Activated T-cell treated with anti-CD3 and anti-CD28 coated beads for 24 hours (primary cell): Measurements from ENCODE around the gene AP1M1.
A peak's percentile ranks its signal among the peaks of the same experiment; 100 is the strongest.
"Not testable (repeated sequence)": the region's sequence is repeated elsewhere in the genome, so short reads cannot be mapped to it uniquely, and the experiment has no call there.

Source experiments
- DNase-seq: peaks from one replicate; pipeline ENCODE4 v3.0.0-alpha.2; 2020; ENCODE audit warnings: low read depth

The AP1M1 gene

DNA sequence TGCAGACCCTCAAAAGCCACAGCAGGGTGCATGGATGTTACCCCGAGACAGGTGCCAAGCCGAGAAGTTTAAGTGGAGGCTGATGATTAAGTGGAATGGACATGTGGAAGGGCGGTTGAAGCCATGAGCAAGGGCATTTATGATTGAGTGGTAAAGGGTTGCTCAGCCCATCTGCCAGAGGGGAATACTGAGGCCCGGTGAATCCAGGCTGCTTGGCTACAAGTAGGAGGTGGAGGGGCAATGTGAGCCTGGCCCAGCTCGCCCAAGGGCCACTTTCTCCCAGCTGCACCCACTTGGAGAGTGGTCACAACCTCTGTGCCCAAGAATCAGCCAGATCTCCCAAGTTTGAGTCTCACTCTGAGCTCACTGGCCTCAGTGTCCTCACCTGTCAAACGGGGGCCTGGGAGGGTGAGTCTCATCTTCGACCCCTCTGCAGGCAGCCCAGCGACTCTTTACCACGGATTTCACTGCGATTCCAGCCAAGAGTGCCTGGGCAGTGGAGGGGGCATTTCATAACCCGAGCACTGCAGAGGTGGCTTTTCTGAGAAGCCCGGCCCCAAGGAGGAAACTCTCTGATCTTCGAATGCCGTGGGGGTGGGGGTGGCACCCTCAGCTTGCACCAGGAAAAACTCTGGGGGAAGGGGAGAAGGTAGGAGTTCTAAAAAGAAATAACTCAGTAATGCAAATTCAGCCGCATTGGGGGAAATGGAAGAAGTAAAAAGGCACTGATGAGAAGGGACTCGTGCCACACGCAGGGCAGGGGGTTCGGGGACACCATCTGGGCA is 64.1 kb downstream of the AP1M1 start:
- no peak for DNase-seq

DNA sequence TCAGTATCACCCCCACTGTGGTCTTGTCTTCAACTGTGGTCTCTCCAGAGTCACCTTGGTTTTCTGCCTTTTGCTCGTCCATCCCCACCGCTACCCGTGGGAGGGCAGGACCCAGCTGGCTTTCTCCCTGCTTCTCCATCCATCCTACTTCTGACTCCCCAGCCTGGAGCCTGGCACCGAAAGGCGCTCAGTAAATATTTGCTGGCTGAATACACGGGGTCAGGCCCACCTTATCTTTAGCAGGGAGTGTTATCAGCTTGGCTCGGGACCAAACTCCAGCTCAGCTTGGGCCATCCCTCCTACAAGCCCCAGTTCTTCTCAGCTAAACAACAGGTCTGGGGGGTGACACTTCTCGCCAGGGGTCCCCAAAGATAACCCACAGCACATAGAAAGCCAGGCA is 64.9 kb downstream of the AP1M1 start:
- no peak for DNase-seq

DNA sequence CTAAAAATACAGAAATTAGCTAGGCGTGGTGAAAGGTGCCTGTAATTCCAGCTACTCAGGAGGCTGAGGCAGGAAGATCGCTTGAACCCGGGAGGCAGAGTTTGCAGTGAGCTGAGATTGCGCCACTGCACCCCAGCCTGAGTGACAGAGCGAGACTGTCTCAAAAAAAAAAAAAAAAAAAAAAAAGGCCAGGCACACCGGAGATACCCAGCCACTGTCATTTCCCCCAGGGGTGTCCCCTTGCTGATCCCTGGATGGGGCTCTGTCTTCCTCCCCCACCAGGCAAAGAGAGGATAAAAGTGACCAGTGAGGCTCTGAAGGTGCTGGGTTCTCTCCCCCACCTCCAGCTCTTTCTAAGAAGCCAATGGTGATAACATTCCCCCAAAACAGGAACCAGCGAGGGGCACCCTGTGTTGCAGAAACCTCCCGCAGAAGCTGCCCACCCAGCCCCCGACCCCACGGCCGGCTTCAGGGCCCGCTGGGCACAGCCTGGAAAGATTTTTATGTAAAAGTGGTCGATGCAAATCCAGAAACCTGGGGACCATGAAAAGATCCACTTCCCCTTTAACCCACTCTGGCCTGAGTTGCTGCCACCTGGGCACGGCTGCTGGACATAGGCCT is 65.5 kb downstream of the AP1M1 start:
- DNase-seq: no peak

- DNase-seq: no peak
Measured at GRCh38 chr19:16265205-16265604, 67.5 kb downstream of the AP1M1 start.

DNA sequence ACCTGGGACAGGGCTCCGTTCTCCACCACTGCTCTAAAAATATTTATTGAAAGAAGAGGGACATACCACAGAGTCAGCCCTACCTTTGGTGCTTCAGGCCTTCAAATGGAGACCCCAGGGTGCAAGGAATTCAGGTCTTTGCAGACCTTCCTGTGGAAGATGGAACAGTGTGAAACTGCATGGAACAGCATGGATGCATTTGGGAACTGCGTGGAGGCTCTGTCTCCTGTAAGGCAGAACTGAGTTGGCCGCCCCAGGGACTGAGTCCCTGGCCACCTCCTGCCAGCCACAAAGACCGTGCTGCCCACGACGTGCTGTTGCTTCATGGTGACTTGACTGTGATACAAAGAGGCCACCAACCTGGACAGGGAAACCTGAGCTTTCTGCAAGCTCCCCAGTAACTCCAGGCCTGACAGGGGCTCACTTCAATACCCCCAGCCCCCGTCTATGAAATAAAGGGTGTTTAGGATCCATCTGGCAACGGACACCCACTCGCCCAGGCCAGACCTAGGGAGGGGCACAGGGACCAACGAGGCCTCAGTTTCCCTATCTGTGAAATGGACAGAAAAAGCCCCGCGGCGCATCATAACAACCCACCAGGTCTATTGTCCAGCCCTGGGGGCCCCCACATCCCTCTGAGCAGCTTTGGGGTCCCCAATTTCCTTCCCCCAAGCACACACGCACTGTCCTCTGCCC is 68.3 kb downstream of the AP1M1 start:
- DNase-seq: no peak

DNA sequence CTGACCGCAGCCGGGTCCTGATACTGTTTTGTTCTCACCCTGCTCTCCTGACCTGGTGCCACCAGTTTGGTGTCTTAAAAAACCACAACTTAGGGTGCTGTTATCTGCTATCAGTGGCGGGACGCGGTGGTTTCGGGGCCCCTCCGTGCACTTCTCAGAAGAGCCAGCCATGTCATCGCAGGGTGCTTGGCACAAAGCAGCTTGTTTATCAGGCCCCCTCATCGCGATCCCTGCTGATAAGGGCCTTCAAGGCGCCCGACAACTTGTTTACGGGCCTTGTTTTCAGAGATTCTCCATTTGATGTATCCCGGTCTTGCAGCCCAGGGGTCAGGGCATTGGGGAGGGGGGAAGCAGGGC is 68.9 kb downstream of the AP1M1 start:
- DNase-seq: peak; percentile 24

DNA sequence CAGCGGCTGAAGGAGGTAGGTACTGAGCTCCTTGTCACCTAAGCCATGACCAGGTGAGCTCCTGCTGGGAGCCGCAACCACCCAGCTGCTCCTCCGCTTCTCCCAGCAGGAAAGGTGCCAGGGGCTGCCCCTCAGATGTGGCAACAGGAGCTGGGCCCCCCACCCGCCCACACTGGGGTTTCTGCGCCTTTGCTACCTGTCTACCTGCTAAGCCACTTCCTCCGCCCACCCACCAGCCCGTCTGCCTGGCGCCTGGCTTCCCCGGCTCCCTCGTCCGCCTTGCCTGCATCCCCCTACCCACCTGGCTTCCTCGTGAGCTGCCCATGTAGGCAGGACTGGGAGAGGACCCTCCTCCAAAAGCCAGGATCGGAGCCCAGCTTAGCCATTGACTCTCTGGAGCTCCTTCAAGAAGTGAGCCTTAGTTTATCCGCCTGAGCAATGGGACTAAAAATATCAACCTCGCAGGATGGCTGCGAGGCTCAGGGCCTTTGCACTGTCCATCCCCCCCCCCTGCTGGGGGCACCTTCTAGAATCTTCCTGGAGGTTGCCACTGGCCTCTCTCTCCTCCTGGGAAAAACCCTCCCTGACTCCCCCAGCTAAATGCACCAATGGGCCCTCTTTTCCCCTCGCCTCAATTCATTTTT is 71.1 kb downstream of the AP1M1 start:
- no peak for DNase-seq

DNA sequence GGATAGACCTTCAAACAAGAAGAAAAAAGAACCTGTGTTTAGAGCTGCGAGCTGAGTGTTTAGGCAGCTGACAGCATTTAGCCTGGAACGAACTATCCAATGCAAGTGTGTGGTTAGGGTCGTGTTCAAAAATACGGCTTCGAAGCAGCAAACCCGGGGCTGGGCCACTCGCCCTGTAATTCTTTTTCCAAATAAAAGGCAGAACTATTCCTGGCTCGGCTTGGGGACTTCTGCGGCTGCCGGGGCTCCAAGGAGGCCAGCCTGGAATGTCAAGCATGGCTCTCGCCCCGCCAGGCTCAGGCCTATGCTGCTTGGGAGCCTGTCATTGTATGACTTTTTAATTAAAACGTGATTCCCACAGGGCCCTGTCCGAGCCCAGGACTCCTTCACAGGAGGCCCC is 75.2 kb downstream of the AP1M1 start:
- DNase-seq: no peak

GRCh38 chr19:16274447-16274846 is 76.7 kb downstream of the AP1M1 start:
- DNase-seq: no peak

GRCh38 chr19:16280306-16280705 is 82.6 kb downstream of the AP1M1 start:
- no peak for DNase-seq

DNA sequence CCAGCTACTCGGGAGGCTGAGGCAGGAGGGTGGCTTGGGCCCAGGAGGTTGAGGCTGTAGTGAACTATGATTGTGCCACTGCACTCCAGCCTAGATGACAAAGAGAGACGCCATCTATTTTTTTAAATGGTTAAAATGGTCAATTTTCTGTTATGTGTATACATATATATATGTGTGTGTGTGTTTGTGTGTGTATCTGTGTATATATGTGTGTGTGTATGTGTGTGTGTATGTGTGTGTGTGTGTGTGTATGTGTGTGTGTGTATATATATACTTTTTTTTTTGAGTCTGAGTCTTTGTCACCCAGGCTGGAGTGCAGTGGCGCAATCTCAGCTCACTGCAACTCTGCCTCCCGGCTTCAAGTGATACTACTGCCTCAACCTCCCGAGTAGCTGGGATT is 84.0 kb downstream of the AP1M1 start:
- no peak for DNase-seq

DNA sequence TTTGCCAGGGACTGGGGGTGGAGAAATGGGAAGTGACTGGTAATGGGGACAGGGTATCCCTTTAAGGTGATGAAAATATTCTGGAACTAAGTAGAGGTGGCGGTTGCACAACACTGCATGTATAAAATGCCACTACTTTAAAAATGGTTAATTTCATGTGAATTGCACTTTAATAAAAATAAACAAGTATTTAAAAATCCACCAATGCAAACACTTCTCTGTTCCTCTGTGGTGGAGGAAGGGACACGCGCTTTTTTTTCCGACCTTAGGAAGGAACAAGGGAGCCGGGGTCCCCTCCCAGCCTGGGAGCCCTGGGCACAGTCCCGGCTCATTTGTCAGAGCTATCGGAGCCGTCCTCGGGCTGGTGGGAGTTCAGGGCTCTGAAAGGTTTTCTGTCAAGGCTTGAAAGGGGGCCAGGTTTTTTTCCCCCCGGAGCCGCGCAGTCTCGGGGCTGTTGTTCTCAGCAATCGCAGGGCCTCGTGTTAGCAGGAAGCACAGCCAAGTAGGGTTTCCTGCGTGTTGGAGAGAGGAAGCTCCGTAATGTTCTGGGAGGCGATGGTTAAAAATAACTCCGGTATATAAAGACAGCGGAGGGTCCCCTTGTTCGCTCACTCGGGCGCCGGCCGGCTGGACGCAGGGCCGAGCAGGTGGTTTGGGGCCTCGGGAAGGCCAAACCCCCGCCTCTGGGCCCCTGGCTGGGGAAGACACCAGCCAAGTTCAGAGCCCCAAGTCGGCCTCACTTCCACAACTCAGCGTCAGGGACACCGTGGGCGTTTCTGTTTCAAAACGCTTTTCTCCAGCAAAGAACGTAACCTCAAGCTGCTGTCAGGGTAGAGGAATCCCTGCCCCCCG is 85.7 kb downstream of the AP1M1 start:
- peak; percentile 70 for DNase-seq

- no peak for DNase-seq
Measured at GRCh38 chr19:16284505-16284904, 86.8 kb downstream of the AP1M1 start.

DNA sequence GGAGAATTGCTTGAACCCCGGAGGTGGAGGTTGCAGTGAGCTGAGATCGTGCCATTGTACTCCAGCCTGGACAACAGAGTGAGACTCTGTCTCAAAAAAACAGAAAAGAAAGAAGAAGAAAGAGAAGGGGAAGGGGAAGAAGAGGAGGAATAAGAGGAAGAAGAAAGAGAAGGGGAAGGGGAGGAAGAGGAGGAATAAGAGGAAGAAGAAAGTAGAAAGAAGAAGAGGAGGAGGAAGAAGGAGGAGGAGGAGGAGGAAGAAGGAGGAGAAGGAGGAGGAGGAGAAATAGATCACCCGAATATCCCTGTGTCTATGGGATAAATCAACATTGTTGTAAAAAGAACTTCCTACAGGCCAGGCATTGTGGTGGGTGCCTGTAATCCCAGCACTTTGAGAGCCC is 87.4 kb downstream of the AP1M1 start:
- DNase-seq: not testable (repeated sequence)

DNA sequence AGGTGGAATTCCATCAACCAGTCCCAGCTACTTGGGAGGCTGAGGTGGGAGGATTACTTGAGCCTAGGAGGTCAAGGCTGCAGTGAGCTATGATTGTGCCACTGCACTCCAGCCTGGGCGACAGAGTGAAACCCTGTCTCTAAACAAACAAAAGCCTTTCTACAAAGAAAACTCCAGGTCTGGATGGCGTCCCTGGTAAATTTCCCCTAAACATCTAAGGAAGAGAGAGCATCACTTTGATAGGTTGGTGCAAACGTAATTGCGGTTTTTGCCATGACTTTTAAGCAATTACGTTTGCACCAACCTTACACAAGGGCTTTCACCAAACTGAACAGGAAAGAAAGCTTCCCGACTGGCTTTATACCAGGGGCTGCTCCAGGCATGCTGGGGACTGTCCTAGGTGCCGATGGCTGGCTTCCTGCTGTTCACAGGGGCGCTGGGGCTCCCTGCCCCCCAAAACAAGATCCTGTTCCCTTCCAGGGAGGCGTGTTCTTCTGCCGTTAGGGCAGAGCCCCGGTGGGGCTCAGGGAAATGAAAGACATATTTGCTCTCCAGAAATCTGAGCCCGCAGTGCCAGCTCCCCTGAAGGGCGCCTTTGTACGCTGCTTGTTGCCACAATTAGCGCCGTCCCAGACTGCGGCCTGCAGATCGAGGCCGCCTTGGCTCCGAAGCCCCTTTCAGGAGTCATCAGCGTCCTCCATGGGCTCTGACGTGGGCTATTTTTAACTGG is 88.2 kb downstream of the AP1M1 start:
- DNase-seq: no peak

- no peak for DNase-seq
Measured at GRCh38 chr19:16288544-16288943, 90.8 kb downstream of the AP1M1 start.

DNA sequence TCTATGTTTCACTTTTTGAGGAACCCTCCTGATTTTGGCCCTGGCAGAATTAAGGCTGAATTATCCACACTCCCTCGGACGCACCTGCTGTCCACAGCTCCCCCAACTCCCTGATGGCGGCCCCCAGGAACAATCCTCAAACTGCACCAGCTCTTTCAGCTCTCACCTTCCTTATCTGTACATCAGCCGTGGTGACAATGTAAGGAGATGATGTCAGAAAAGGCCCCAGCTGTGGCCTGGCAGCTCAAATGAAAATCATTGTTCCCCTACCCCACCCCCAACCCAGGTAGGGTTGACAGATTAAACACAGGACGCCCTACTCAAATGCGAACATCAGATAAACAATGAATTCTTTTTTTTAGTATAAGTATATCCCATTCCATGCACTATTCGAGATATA is 91.9 kb downstream of the AP1M1 start:
- no peak for DNase-seq

DNA sequence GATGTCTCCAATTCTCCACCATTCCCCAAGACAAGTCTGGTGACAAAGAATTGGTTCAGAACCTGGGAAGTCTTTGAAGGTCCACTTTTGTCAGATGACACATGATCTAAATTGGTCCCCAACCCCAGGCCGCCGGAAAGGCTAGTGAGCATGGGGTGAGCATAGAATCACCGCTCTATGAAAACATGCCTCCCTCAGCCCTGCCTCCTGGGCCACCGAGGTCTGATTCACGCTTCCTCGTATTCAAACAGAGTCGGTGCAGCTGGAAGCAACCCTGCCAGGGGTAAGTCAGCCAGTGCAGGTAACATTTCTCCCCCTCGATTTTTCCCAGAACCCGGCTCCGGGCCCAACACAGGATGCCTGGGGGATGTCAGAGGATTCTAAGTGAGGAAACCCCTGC is 93.0 kb downstream of the AP1M1 start:
- no peak for DNase-seq

DNA sequence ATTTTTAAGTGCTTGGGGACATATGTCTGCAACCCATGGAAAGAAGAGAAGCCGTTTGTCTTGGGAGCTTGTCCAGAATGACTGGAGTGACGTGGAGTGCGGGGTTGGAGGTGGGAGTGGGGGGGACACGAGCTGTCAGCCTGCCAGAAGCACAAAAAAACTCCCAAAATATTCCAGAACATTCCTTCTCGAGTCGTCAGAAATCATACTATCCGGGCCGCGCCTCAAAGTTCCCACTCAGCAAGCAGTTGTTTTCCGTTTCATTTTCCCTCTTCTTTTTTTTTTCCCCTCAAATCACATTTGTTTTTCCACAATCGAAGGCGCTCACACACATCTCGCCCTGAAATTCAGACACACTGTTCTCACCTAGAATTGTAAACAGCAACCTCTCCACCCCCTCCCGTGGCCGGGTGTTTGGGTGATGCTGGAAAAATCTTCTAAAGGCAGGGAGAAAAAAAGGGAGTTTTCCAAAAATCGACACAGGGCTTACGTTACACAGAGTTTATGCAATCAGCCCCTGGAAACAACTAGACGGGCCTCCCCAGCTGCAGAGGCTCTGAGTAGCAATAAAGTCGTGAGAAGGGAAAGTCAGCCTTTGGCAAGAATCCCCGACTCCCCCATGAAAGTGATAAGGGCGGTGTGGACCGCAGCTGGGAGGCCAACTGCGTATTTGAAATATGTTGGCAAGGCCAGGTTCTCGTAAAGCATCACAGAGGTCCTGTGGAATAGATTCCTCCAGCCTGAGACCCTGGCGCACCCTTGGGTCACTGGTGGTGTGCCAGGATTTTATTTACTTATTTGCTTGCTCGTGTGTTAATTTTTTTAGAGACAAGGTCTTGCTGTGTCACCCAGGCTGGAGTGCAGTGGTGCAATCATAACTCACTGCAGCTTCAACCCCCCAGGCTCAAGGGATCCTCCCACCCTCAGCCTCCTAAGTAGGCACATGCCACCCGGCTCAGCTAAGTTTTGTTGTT is 95.7 kb downstream of the AP1M1 start:
- no peak for DNase-seq

DNA sequence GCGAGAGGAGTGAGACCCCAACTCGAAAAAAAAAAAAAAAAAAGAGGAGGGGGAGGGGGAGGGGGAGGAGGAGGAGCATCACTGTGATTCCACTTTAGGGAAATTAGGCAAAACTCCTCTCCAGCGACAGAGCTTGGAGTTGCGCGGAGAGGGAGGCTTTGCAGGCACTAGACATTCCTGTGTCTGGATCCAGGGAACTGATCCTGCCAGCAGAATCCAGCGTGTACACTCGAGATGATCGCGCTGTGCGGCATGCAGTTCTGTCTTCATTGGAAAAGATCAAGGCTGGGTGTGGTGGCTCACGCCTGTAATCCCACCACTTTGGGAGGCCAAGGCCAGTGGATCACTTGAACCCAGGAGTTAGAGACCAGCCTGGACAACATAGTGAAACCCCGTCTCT is 97.3 kb downstream of the AP1M1 start:
- no peak for DNase-seq
